H1 (cell line): ENCODE data around the gene FANCD2OS. TPM values are rescaled to one million over a fixed set of nuclear protein-coding genes. Genes with fewer than 3 reads are reported as not detected.

ENCODE experiments used
- ASH2L ChIP-seq: fragments of 200-600, 300-600 bp; sonication (generic); IDR thresholded peaks from one replicate; pipeline ENCODE4 v1.7.1; 2017; ENCODE audit warnings: low read length
- MAX ChIP-seq: IDR thresholded peaks from 2 replicates; pipeline ENCODE4 v1.6.1; 2012; ENCODE audit warnings: inconsistent platforms
- POLR2AphosphoS5 ChIP-seq: IDR thresholded peaks from 2 replicates; pipeline ENCODE4 v1.6.1; 2011; ENCODE audit warnings: low read depth, low read length
- TEAD4 ChIP-seq: IDR thresholded peaks from 2 replicates; pipeline ENCODE4 v1.6.1; 2012; ENCODE audit warnings: low read depth, low read length, inconsistent platforms, mixed read lengths
- polyA plus RNA-seq, 7 experiments: library from polyadenylated mRNA; depleted of rRNA in 3 of 7; stranded (reverse) in 5 of 7; unstranded in 2 of 7; fragments of >200 nt in 5 of 7; fragments of 200-250 nt in 2 of 7; gene quantifications; 1 replicate in 5 of 7; 2 replicates in 1 of 7; 4 replicates in 1 of 7; pipeline versions ENCODE4 v1.2.1 to v1.2.3, GENCODE V29; 2011 to 2013; ENCODE audit warnings: missing spikeins in 2 of 7, mixed read lengths in 2 of 7
- total RNA-seq: library from RNA; stranded (reverse); fragmentation: NEBNext Ultra II Directional; extraction: Animal tissue kit (Norgen Biotek cat#: 25700); gene quantifications from 2 replicates; pipeline ENCODE4 v1.2.1, GENCODE V29; 2021

FANCD2OS gene
- total and polyA plus RNA-seq, 2 of the 8 experiments (the other 6 are each of a cell fraction or from before 2014, with no cell fraction given), result not detected

- TF ChIP-seq POLR2AphosphoS5 (no peak), ASH2L (no peak), TEAD4 (no peak), MAX (no peak)
Measured at GRCh38 chr3:10121064-10121463, 13.0 kb upstream of the FANCD2OS start (continued).
